Erythroblast (primary cell): ENCODE measurements around the gene SFSWAP.

Source experiments
- DNase-seq, 2 experiments: peaks; one replicate each; lab custom pipeline; 2025; lab: John Stamatoyannopoulos, UW
- GATA1 ChIP-seq: IDR thresholded peaks from 2 replicates; pipeline ENCODE4 v1.6.1; 2011; ENCODE audit warnings: low read depth, mild to moderate bottlenecking, control low read depth, low read length, moderate library complexity
- POLR2A ChIP-seq: IDR thresholded peaks from 2 replicates; pipeline ENCODE4 v1.6.1; 2011; ENCODE audit warnings: mild to moderate bottlenecking, low read length

The SFSWAP gene

GRCh38 chr12:131815131-131815530 is 104.2 kb downstream of the SFSWAP start:
- no peak for DNase-seq
- no peak for TF ChIP-seq POLR2A
- no peak for TF ChIP-seq GATA1

- DNase-seq: no peak
- TF ChIP-seq GATA1 (no peak), POLR2A (no peak)
These were observed 105.6 kb downstream of the SFSWAP start for GRCh38 chr12:131816495-131816894.

- TF ChIP-seq GATA1 (no peak), POLR2A (no peak)
- no peak for DNase-seq
These were observed 106.4 kb downstream of the SFSWAP start for GRCh38 chr12:131817241-131817640.

GRCh38 chr12:131818821-131819585 is 108.1 kb downstream of the SFSWAP start:
- no peak for TF ChIP-seq GATA1
- no peak for TF ChIP-seq POLR2A
- no peak for DNase-seq

GRCh38 chr12:131824450-131824849 is 113.6 kb downstream of the SFSWAP start:
- TF ChIP-seq GATA1: no peak
- TF ChIP-seq POLR2A: no peak
- no peak for DNase-seq

- DNase-seq: no peak
- TF ChIP-seq GATA1 (no peak), POLR2A (no peak)
These were observed 114.4 kb downstream of the SFSWAP start for GRCh38 chr12:131825146-131825892.

GRCh38 chr12:131826097-131826928 is 115.4 kb downstream of the SFSWAP start:
- no peak for DNase-seq
- TF ChIP-seq POLR2A (no peak), GATA1 (no peak)

- no peak for TF ChIP-seq GATA1
- TF ChIP-seq POLR2A: no peak
- DNase-seq: peak; percentile 24 to 47
These were observed 117.2 kb downstream of the SFSWAP start, which contains the start of gene MMP17 for GRCh38 chr12:131827961-131828534. TSS of gene MMP17 (plus strand) at chr12:131828393. CDS start at chr12:131828495, 102 bp downstream.

- no peak for DNase-seq
- TF ChIP-seq POLR2A (no peak), GATA1 (no peak)
These were observed 117.9 kb downstream of the SFSWAP start for GRCh38 chr12:131828671-131829355.

GRCh38 chr12:131829356-131829747 is 118.5 kb downstream of the SFSWAP start:
- no peak for TF ChIP-seq POLR2A
- no peak for TF ChIP-seq GATA1
- DNase-seq: no peak

GRCh38 chr12:131829791-131830334 is 119.0 kb downstream of the SFSWAP start:
- no peak for DNase-seq
- TF ChIP-seq GATA1 (no peak), POLR2A (no peak)

GRCh38 chr12:131830335-131830913 is 119.5 kb downstream of the SFSWAP start:
- peak; percentile 50 to 63 for DNase-seq

More at GRCh38 chr12:131830335-131830913, 119.5 kb downstream of the SFSWAP start:
- TF ChIP-seq POLR2A (no peak), GATA1 (no peak)
